Mesothelial cell of epicardium (in vitro differentiated cells): ENCODE data around the gene MBL2. TPM values are rescaled to one million over a fixed set of nuclear protein-coding genes. Genes with fewer than 3 reads are reported as not detected.

Experiments
- DNase-seq, 2 experiments: peaks; one replicate each; pipeline ENCODE4 v3.0.0; 2021; ENCODE audit warnings: low spot score in 2 of 2; ENCODE audit not compliant: unreplicated experiment in 2 of 2
- H3K27ac Mint-ChIP-seq: 2 replicates; pipeline ENCODE4 v1.8.0; 2021; ENCODE audit warnings: mixed read lengths
- H3K27me3 Mint-ChIP-seq: 2 replicates; pipeline ENCODE4 v1.8.0; 2021; ENCODE audit warnings: low read depth, mixed read lengths
- H3K36me3 Mint-ChIP-seq: 2 replicates; pipeline ENCODE4 v1.8.0; 2021; ENCODE audit warnings: mixed read lengths
- H3K4me1 Mint-ChIP-seq: 2 replicates; pipeline ENCODE4 v1.8.0; 2021; ENCODE audit warnings: mixed read lengths
- H3K4me3 Mint-ChIP-seq: 2 replicates; pipeline ENCODE4 v1.8.0; 2021; ENCODE audit warnings: mild to moderate bottlenecking, moderate library complexity, mixed read lengths
- H3K9me3 Mint-ChIP-seq: 2 replicates; pipeline ENCODE4 v1.8.0; 2021; ENCODE audit warnings: mixed read lengths
- total RNA-seq: library from RNA; stranded (reverse); gene quantifications from 3 replicates; pipeline ENCODE4 v1.2.1, GENCODE V29; 2021
- TF ChIP-seq, protein P1 (sequence below): fragments of 200-600 bp; sonication (generic); IDR thresholded peaks from one replicate; pipeline ENCODE4 v1.5.0; 2021; ENCODE audit warnings: antibody characterized with exemption; ENCODE audit not compliant: unreplicated experiment

The MBL2 gene
- total RNA-seq, 1 donor from 2014 or later, result not detected

DNA sequence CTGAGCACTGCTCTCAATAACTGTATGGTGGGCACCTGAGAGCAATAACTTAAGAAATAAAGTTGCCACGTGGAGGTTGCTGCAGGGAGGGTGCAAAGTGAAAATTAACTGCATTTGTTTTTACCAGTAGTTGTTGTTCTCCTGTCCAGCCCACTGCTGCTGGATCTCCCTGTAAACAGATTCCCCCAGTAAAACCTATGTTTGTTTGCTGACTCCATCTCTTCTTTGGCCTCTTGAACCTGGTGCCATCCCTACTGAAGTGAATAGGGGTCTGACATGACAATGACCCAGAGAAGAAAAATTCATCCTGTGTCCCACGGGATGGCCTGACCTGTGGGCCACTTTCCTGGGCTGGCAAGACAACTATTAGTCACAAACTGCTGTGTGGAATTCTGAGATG lies 1.7 kb downstream of the MBL2 start:
- Mint-ChIP-seq H3K27me3 (no peaks in the 10 kb centered on the region), H3K36me3 (no peaks in the 10 kb centered on the region), H3K4me1 (no peaks in the 10 kb centered on the region), H3K9me3 (no peaks in the 10 kb centered on the region), H3K27ac (no peak overlapping the region), H3K4me3 (no peak overlapping the region)
- DNase-seq, result no peak
- TF ChIP-seq, protein P1, sequence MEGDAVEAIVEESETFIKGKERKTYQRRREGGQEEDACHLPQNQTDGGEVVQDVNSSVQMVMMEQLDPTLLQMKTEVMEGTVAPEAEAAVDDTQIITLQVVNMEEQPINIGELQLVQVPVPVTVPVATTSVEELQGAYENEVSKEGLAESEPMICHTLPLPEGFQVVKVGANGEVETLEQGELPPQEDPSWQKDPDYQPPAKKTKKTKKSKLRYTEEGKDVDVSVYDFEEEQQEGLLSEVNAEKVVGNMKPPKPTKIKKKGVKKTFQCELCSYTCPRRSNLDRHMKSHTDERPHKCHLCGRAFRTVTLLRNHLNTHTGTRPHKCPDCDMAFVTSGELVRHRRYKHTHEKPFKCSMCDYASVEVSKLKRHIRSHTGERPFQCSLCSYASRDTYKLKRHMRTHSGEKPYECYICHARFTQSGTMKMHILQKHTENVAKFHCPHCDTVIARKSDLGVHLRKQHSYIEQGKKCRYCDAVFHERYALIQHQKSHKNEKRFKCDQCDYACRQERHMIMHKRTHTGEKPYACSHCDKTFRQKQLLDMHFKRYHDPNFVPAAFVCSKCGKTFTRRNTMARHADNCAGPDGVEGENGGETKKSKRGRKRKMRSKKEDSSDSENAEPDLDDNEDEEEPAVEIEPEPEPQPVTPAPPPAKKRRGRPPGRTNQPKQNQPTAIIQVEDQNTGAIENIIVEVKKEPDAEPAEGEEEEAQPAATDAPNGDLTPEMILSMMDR, result no peak

DNA sequence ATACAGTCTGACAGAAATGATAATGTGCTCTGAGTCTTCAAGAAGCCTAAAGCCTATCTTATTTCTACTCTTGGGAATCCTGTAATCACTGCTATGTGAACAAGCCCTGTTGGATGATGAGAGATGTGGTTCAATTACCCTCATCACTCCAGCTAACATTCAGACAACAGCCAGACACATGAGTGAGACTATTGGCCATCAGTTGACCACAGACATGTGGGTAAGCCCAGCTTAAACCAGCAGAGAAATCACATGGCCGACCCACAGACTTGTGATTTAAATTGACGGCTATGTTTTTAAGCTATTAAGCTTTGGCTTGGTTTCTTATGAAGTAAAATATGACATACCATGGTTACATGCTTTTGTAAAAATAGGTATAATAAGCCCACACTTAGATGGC lies 2.6 kb downstream of the MBL2 start:
- TF ChIP-seq, protein P1, result no peak
- no peak overlapping the region for H3K4me3 Mint-ChIP-seq
- DNase-seq, result no peak
- H3K4me1 Mint-ChIP-seq, result no peaks in the 10 kb centered on the region
- no peaks in the 10 kb centered on the region for H3K27me3 Mint-ChIP-seq
- H3K27ac Mint-ChIP-seq, result no peak overlapping the region
- peaks cover 4% of the 10 kb centered on the region for H3K9me3 Mint-ChIP-seq
- no peaks in the 10 kb centered on the region for H3K36me3 Mint-ChIP-seq

GRCh38 chr10:52768001-52768532 lies 4.5 kb downstream of the MBL2 start:
- Mint-ChIP-seq H3K36me3 (no peaks in the 10 kb centered on the region), H3K4me1 (no peaks in the 10 kb centered on the region), H3K27me3 (no peaks in the 10 kb centered on the region), H3K9me3 (peaks cover 4% of the 10 kb centered on the region), H3K4me3 (no peak overlapping the region), H3K27ac (no peak overlapping the region)
- DNase-seq, result no peak
- TF ChIP-seq, protein P1, result no peak

GRCh38 chr10:52762088-52762487 lies 10.5 kb downstream of the MBL2 start:
- no peak overlapping the region for H3K27ac Mint-ChIP-seq
- TF ChIP-seq, protein P1, result no peak
- no peak for DNase-seq
- H3K9me3 Mint-ChIP-seq, result peaks cover 4% of the 10 kb centered on the region
- peaks cover 5% of the 10 kb centered on the region for H3K4me1 Mint-ChIP-seq
- H3K4me3 Mint-ChIP-seq, result no peak overlapping the region
- no peaks in the 10 kb centered on the region for H3K27me3 Mint-ChIP-seq
- no peaks in the 10 kb centered on the region for H3K36me3 Mint-ChIP-seq

GRCh38 chr10:52759154-52759553 lies 13.4 kb downstream of the MBL2 start:
- H3K4me3 Mint-ChIP-seq, result no peak overlapping the region
- no peaks in the 10 kb centered on the region for H3K27me3 Mint-ChIP-seq
- H3K9me3 Mint-ChIP-seq, result no peaks in the 10 kb centered on the region
- H3K27ac Mint-ChIP-seq, result no peak overlapping the region
- TF ChIP-seq, protein P1, result no peak
- no peaks in the 10 kb centered on the region for H3K36me3 Mint-ChIP-seq
- H3K4me1 Mint-ChIP-seq, result peaks cover 5% of the 10 kb centered on the region
- no peak for DNase-seq

- H3K27me3 Mint-ChIP-seq, result no peaks in the 10 kb centered on the region
- H3K36me3 Mint-ChIP-seq, result no peaks in the 10 kb centered on the region
- no peak for DNase-seq
- TF ChIP-seq, protein P1, result no peak
- H3K4me3 Mint-ChIP-seq, result no peak overlapping the region
- H3K9me3 Mint-ChIP-seq, result no peaks in the 10 kb centered on the region
- peaks cover 5% of the 10 kb centered on the region for H3K4me1 Mint-ChIP-seq
- H3K27ac Mint-ChIP-seq, result no peak overlapping the region
These were observed 14.2 kb downstream of the MBL2 start for GRCh38 chr10:52758406-52758805.
